Fibroblast of lung (primary cell): ENCODE results near the gene EPRS1. TPM values are rescaled to one million over a fixed set of nuclear protein-coding genes. Genes with fewer than 3 reads are reported as not detected.

Experiments
- DNase-seq, 2 donors: peaks; one replicate each; pipeline versions ENCODE4 v3.0.0 to v3.0.0-alpha.2; 2010; ENCODE audit warnings: low read depth in 2 of 2
- H2AFZ ChIP-seq: 2 replicates; pipeline ENCODE4 v1.5.1; 2012; ENCODE audit warnings: low read length, control low read depth, inconsistent platforms
- H3K27ac ChIP-seq: 2 replicates; pipeline ENCODE4 v1.5.1; 2011; ENCODE audit warnings: low read length, control low read depth; ENCODE audit not compliant: insufficient read depth
- H3K27me3 ChIP-seq: 2 replicates; pipeline ENCODE4 v1.5.1; 2011; ENCODE audit warnings: mild to moderate bottlenecking, low read length; ENCODE audit not compliant: control insufficient read depth, insufficient read depth
- H3K36me3 ChIP-seq: 2 replicates; pipeline ENCODE4 v1.5.1; 2011; ENCODE audit warnings: low read length; ENCODE audit not compliant: control insufficient read depth, insufficient read depth
- H3K4me1 ChIP-seq: 2 replicates; pipeline ENCODE4 v1.5.1; 2011; ENCODE audit warnings: low read length; ENCODE audit not compliant: control insufficient read depth, insufficient read depth; ENCODE audit errors: extremely low read depth
- H3K4me2 ChIP-seq: 2 replicates; pipeline ENCODE4 v1.5.1; 2011; ENCODE audit warnings: low read length, control low read depth; ENCODE audit not compliant: insufficient read depth; ENCODE audit errors: extremely low read depth
- H3K4me3 ChIP-seq, 4 experiments: fragments of 200-600 bp in 1 of 4; sonication (generic) in 1 of 4; replicated peaks in 1 of 4; 2 replicates each; pipeline ENCODE4 v1.5.1; 2011 to 2016; ENCODE audit warnings: low read length in 4 of 4, low read depth in 3 of 4, mild to moderate bottlenecking in 3 of 4, control low read depth in 2 of 4, inconsistent platforms in 1 of 4, mixed read lengths in 1 of 4; ENCODE audit not compliant: insufficient read depth in 1 of 4; ENCODE audit errors: control extremely low read depth in 1 of 4
- H3K79me2 ChIP-seq: 2 replicates; pipeline ENCODE4 v1.5.1; 2012; ENCODE audit warnings: mild to moderate bottlenecking, low read length, inconsistent platforms; ENCODE audit not compliant: control insufficient read depth, insufficient read depth
- H3K9ac ChIP-seq: 2 replicates; pipeline ENCODE4 v1.5.1; 2011; ENCODE audit warnings: mild to moderate bottlenecking, low read length, control low read depth; ENCODE audit not compliant: insufficient read depth
- H3K9me3 ChIP-seq: 2 replicates; pipeline ENCODE4 v1.5.1; 2012; ENCODE audit warnings: low read depth, low read length; ENCODE audit not compliant: control insufficient read depth, insufficient read depth
- H4K20me1 ChIP-seq: 2 replicates; pipeline ENCODE4 v1.5.1; 2011; ENCODE audit warnings: low read length; ENCODE audit not compliant: control insufficient read depth, insufficient read depth; ENCODE audit errors: extremely low read depth
- CTCF ChIP-seq, 2 donors: IDR thresholded peaks in 1 of 2; conservative IDR thresholded peaks in 1 of 2; 1 replicate in 1 of 2; 2 replicates in 1 of 2; pipeline ENCODE4 v1.5.1; 2011 to 2012; ENCODE audit warnings: low read length in 2 of 2, control low read depth in 1 of 2, inconsistent platforms in 1 of 2, low read depth in 1 of 2, mild to moderate bottlenecking in 1 of 2
- EZH2 ChIP-seq: IDR thresholded peaks from 2 replicates; pipeline ENCODE4 v1.5.1; 2012; ENCODE audit warnings: low read length, control low read depth, mild to moderate bottlenecking; ENCODE audit errors: missing control alignments
- polyA minus RNA-seq: library from RNA; depleted of rRNA, polyadenylated mRNA; stranded (reverse); fragments of >200 nt; gene quantifications from 2 replicates; pipeline ENCODE4 v1.2.3, GENCODE V29; 2011; ENCODE audit warnings: low replicate concordance
- polyA plus RNA-seq, 2 donors: library from polyadenylated mRNA; depleted of rRNA in 1 of 2; stranded (reverse) in 1 of 2; unstranded in 1 of 2; fragments of >200 nt; gene quantifications; 2 replicates each; pipeline ENCODE4 v1.2.1, GENCODE V29; 2011 to 2012; ENCODE audit warnings: missing spikeins in 1 of 2
- total RNA-seq: library from RNA; depleted of rRNA; stranded (reverse); fragments of >200 nt; gene quantifications from 2 replicates; pipeline ENCODE4 v1.2.1, GENCODE V29; 2014

EPRS1 gene
- total RNA-seq (193 and 273 TPM in 2 replicates), polyA plus RNA-seq (100.0 and 103 TPM in 2 replicates), polyA minus RNA-seq (72.1 and 134 TPM in 2 replicates)
- polyA plus RNA-seq (2012) = 97.8 and 116 TPM in 2 replicates

GRCh38 chr1:220046052-220046930 lies at the start of gene EPRS1:
Gene EPRS1, minus strand, starts transcription at chr1:220046505. Its CDS starts 117 bp downstream, at chr1:220046388.
- Histone ChIP-seq H3K79me2 (peaks cover 37% of the 10 kb centered on the region), H2AFZ (peak within 1 kb of the TSS; percentile 100), H3K27me3 (no peaks in the 10 kb centered on the region), H3K4me2 (peak within 1 kb of the TSS; percentile 80), H3K9me3 (no peaks in the 10 kb centered on the region), H3K9ac (peak within 1 kb of the TSS; percentile 88), H4K20me1 (no peaks in the 10 kb centered on the region), H3K4me1 (no peaks in the 10 kb centered on the region), H3K36me3 (no peaks in the 10 kb centered on the region), H3K4me3 (peak within 1 kb of the TSS; percentile 82 to 100 (median 98)), H3K27ac (peak within 1 kb of the TSS; percentile 91)
- peak; percentile 99 to 100 for DNase-seq
- peak; percentile 50 to 64 for TF ChIP-seq CTCF (conservative IDR thresholded peaks at IDR 0.05 in 1 of 2, IDR thresholded peaks at IDR 0.05 in 1 of 2; ENCODE audit: low read depth in 1 of 2, low read length in 2 of 2)
- TF ChIP-seq EZH2 = no peak

DNA sequence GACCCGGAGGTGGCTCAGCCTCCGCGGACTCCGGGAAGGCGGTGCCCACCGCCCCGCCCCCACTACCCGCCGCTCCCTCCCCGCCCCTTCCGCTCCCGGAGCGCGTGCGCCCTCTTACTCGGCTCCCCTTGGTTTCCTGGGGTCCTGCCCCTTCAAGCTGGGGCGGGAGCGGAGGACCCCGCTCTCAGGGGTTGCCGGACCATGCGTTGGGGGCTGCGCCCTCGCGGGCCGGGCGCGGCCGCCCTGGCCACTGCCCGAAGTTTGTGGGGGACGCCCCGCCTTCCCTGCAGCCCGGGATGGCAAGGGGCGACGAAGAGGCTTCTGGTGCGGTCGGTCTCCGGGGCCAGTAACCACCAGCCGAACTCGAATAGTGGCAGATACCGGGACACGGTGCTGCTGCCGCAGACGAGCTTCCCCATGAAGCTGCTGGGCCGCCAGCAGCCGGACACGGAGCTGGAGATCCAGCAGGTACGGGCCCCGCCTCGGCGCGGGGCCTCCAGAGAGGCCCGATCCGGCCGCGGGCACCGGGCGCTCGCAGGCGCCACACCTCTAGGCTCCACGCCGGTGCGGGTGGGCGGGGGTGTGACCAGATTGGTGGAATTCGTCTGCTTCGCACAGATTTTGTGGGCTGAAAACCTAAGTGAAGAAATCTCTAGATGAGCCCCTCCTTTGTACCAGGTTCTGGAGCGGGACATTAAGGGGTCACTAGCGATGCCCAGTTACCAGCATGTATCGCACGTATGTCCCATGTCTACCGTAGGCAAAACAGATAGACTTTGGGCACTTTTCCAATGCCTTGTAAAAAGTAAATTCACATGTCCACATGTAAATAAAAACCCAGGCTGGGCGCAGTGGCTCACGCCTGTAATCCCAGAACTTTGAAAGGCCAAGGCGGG lies 48.0 kb upstream of the EPRS1 start, which contains the start of gene IARS2:
IARS2 (plus strand) TSS at position 117 of the 896 bp plus-strand sequence; CDS start at position 202, 85 bp downstream.
- TF ChIP-seq CTCF (conservative IDR thresholded peaks at IDR 0.05 in 1 of 2, IDR thresholded peaks at IDR 0.05 in 1 of 2; ENCODE audit: low read depth in 1 of 2, low read length in 2 of 2) (no peak), EZH2 (no peak)
- Histone ChIP-seq H2AFZ (peak within 1 kb of the TSS; percentile 82), H4K20me1 (no peaks in the 10 kb centered on the region), H3K79me2 (peaks cover 14% of the 10 kb centered on the region), H3K36me3 (peaks cover 2% of the 10 kb centered on the region), H3K4me3 (peak within 1 kb of the TSS; percentile 75 to 96 (median 84)), H3K4me1 (peaks cover 4% of the 10 kb centered on the region), H3K9me3 (no peaks in the 10 kb centered on the region), H3K27me3 (no peaks in the 10 kb centered on the region), H3K27ac (peak within 1 kb of the TSS; percentile 30), H3K9ac (peak within 1 kb of the TSS; percentile 67), H3K4me2 (peak within 1 kb of the TSS; percentile 75)
- DNase-seq = peak; percentile 80 to 83
